Lower leg skin (tissue), 3 donors: ENCODE results near the gene GRIK5.

Experiments used
- POLR2A ChIP-seq, 2 donors: fragments of 450-650 bp; IDR thresholded peaks; one replicate each; pipeline ENCODE4 v1.6.1; 2016 to 2017; ENCODE audit warnings: antibody characterized with exemption in 2 of 2, mild to moderate bottlenecking in 1 of 2, moderate library complexity in 1 of 2
- TF ChIP-seq, protein P1 (sequence below), 3 donors: fragments of 450-650 bp; IDR thresholded peaks; one replicate each; pipeline ENCODE4 v1.5.1; 2016; ENCODE audit warnings: antibody characterized with exemption in 3 of 3, mild to moderate bottlenecking in 3 of 3, moderate library complexity in 2 of 3

DNA sequence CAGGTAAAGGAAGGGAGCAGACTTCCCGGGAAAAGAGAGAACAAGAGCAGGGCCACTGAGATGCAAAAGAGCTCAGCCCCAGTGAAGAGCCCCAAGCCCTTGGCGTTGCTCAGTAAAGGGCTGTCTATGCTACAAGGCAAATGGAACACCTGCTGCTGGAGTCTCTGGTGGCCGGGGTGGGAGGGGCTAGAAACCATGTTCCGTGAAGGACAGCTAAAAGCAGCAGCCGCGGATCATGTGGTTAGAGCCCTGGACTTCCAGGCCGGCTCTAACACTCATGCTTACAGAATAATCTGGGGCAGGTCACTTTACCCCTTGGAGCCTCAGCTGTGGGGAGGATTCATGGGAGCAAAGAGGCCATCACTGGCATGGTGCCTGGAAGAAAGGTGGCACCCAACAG lies 44.4 kb upstream of the GRIK5 start:
- TF ChIP-seq, protein P1, sequence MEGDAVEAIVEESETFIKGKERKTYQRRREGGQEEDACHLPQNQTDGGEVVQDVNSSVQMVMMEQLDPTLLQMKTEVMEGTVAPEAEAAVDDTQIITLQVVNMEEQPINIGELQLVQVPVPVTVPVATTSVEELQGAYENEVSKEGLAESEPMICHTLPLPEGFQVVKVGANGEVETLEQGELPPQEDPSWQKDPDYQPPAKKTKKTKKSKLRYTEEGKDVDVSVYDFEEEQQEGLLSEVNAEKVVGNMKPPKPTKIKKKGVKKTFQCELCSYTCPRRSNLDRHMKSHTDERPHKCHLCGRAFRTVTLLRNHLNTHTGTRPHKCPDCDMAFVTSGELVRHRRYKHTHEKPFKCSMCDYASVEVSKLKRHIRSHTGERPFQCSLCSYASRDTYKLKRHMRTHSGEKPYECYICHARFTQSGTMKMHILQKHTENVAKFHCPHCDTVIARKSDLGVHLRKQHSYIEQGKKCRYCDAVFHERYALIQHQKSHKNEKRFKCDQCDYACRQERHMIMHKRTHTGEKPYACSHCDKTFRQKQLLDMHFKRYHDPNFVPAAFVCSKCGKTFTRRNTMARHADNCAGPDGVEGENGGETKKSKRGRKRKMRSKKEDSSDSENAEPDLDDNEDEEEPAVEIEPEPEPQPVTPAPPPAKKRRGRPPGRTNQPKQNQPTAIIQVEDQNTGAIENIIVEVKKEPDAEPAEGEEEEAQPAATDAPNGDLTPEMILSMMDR (IDR thresholded peaks at IDR 0.05) = no peak
- no peak for TF ChIP-seq POLR2A (IDR thresholded peaks at IDR 0.05)
